ENCODE data around the gene PAQR8.

Gene PAQR8

GRCh38 chr6:52351879-52352238 is 10.1 kb upstream of the PAQR8 start:
- DNase-seq, result no peak

GRCh38 chr6:52352239-52353018 is 9.5 kb upstream of the PAQR8 start:
- peak; percentile 90 for DNase-seq

- DNase-seq, result no peak
Measured at GRCh38 chr6:52356017-52356416, 5.9 kb upstream of the PAQR8 start.

GRCh38 chr6:52359403-52359802 is 2.5 kb upstream of the PAQR8 start:
- no peak for DNase-seq

GRCh38 chr6:52360028-52360427 is 1.9 kb upstream of the PAQR8 start:
- DNase-seq, result no peak

- no peak for DNase-seq
Measured at GRCh38 chr6:52360601-52361413, 1.1 kb upstream of the PAQR8 start.

- no peak for DNase-seq
Measured at GRCh38 chr6:52361414-52361944, 472 bp upstream of the PAQR8 start.

GRCh38 chr6:52362443-52363227 is 684 bp downstream of the PAQR8 start:
- DNase-seq, result no peak

GRCh38 chr6:52363228-52363867 is 1.4 kb downstream of the PAQR8 start:
- no peak for DNase-seq

GRCh38 chr6:52364480-52365166 is 2.7 kb downstream of the PAQR8 start:
- no peak for DNase-seq

- no peak for DNase-seq
Measured at GRCh38 chr6:52365317-52365716, 3.4 kb downstream of the PAQR8 start.

- DNase-seq, result peak; percentile 36
Measured at GRCh38 chr6:52365866-52366540, 4.1 kb downstream of the PAQR8 start.

- no peak for DNase-seq
Measured at GRCh38 chr6:52368002-52368401, 6.1 kb downstream of the PAQR8 start.

GRCh38 chr6:52369234-52369633 is 7.3 kb downstream of the PAQR8 start:
- DNase-seq, result no peak

- no peak for DNase-seq
Measured at GRCh38 chr6:52371656-52372191, 9.8 kb downstream of the PAQR8 start.

GRCh38 chr6:52373151-52373690 is 11.3 kb downstream of the PAQR8 start:
- no peak for DNase-seq

GRCh38 chr6:52374247-52374646 is 12.3 kb downstream of the PAQR8 start:
- DNase-seq, result no peak

GRCh38 chr6:52375780-52376556 is 14.0 kb downstream of the PAQR8 start:
- DNase-seq, result no peak

GRCh38 chr6:52376763-52377162 is 14.8 kb downstream of the PAQR8 start:
- DNase-seq, result no peak
